Measurements from ENCODE around the gene SRSF3.
A peak's percentile ranks its signal among the peaks of the same experiment; 100 is the strongest.
"Not testable (repeated sequence)": the region's sequence is repeated elsewhere in the genome, so short reads cannot be mapped to it uniquely, and the experiment has no call there.

The SRSF3 gene

GRCh38 chr6:36605560-36606391 is 11.6 kb downstream of the SRSF3 start:
- DNase-seq, result no peak

GRCh38 chr6:36607305-36607682 is 13.1 kb downstream of the SRSF3 start:
- DNase-seq, result not testable (repeated sequence)

- DNase-seq, result no peak
Measured at GRCh38 chr6:36607683-36608386, 13.7 kb downstream of the SRSF3 start.

DNA sequence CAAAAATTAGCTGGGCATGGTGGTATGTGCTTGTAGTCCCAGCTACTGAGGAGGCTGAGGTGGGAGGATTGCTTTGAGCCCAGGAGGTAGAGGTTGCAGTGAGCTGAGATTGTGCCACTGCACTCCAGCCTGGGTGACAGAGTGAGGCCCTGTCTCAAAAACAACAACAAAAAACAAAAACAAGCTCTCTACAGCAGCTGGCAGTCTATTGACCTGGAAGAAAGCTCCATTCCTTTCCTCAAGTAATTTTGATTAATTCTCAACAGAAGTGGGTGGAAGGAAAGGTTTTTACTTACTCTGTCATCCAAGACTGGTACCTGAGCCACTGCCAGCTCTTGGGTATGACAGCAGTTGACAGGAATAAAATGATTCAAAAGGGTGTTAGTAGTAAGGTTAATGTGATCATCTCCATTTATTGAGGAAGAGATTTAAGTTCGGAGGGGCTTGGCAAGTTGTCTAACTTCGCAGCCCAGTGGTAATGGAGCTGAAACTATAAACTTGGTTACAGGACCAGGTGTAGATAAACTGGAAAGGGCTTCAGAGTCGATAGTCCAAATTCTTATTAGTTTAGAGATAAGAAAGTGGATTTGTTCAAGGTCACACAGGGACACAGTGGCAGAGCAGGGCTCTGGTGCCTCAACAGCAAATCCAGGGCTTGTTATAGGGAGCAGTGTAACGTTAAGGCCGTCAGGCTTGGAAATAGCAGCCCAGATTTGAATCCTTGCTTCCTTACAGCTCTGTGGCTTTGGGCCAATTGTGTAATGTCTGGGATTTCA is 14.8 kb downstream of the SRSF3 start:
- DNase-seq, result no peak

- no peak for DNase-seq
Measured at GRCh38 chr6:36609582-36609981, 15.4 kb downstream of the SRSF3 start.

GRCh38 chr6:36610041-36610955 is 16.1 kb downstream of the SRSF3 start:
- no peak for DNase-seq

- DNase-seq, result no peak
Measured at GRCh38 chr6:36610956-36611336, 16.8 kb downstream of the SRSF3 start.

- DNase-seq, result not testable (repeated sequence)
Measured at GRCh38 chr6:36611679-36612078, 17.5 kb downstream of the SRSF3 start.

DNA sequence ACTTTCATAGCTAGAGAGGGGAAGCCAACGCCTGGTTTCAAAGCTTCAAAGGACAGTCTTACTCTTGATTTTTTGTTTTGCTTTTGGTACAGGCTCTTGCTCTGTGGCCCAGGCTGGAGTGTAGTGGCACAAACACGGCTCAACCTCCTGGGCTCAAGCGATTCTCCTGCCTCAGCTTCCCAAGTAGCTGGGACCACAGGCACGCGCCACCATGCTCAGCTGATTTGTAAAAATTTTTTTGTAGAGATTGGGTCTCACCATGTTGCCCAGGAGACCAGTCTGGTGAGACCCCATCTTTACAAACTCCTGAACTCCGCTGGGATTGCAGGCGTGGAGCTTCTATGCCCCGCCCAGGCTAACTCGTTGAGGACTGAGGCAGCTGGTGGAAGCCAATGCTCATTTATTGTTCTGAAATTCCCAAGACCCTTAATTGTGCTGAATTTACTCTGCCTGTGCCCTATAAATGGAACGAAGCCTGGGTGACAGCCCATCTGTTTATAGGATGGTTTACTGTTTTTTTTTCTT is 18.0 kb downstream of the SRSF3 start:
- DNase-seq, result no peak

GRCh38 chr6:36613200-36613995 is 19.2 kb downstream of the SRSF3 start:
- no peak for DNase-seq

GRCh38 chr6:36615018-36615761 is 21.0 kb downstream of the SRSF3 start:
- peak; percentile 68 for DNase-seq

GRCh38 chr6:36616893-36617521 is 22.8 kb downstream of the SRSF3 start:
- no peak for DNase-seq

DNA sequence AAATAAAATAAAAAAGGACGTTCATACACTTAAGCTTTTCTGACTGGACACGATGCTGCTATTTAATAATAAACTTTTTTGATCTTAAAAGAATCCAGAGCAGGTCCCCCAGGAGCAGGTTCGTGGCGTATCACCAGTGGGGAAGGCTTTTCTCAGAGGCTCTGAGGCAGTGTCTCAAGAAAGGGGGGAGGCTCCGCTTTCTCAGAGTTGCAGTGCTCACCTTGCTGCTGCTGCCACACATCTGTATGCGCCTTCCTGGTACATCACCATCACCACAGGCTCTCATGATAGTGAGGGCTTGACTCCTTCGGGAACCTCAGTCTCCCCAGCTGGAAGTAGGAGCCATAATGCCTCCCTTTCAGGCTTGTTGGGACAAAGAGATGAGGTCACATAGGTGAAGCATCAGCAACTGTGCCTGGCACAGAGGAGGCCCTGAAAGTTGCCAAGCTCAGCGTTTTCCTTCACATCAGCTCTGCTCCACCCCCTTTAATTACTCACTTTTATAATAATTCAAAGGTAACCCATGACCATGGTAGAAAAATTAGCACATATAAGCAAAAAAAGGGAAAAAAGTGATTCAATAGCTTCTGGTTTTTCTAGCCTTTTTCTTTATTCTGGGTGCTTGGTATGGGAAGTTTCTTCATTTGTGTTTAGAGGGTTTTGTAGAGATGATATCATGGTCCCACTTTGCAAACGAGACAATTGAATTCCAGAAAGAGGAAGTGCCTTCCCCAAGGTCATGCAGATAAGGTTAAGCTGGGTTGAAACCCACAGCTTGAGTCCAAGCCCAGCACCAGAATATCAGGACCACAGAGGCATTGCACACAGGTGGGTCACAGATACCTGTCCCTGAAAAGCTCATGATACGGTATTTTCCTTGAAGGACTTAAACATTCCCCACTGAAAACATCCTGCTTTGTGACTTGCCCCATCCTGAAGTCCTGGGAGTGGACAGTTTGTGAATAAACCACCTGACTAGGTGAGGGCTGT is 24.5 kb downstream of the SRSF3 start:
- DNase-seq, result no peak

DNA sequence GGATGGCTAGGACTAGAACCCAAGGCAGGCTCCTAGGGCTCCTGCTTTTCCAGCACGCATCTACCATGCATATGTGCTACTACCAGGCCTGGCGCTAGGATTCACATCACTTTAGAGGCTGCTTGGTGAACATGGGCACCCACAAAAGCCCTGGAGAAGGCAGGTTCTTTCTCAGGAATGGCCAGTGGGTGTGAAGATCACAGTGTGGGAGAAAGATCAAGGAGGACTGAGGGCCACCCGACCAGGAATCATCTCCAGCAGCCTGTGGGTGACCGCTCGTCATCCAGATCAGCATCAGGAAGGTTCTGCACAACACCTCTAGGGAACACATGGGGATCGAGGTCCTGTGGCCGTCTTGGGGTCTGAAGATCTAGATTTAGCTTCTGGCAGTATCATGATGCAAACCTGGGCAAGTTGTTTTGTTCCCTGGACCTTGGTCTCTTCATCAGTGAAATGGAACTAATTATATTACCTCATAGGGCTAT is 27.3 kb downstream of the SRSF3 start:
- DNase-seq, result no peak

- no peak for DNase-seq
Measured at GRCh38 chr6:36622901-36623546, 28.9 kb downstream of the SRSF3 start.

GRCh38 chr6:36623547-36624459 is 29.6 kb downstream of the SRSF3 start:
- DNase-seq, result peak; percentile 90
